MM.1S (cell line): Measurements from ENCODE around the gene HPCAL1.

ENCODE experiments used
- DNase-seq: peaks from one replicate; pipeline ENCODE4 v3.0.0-alpha.2; 2015
- H2AFZ ChIP-seq: fragments of 300-600 bp; sonication (generic); 2 replicates; pipeline ENCODE4 v1.6.0; 2016; ENCODE audit warnings: antibody characterized with exemption, low read length
- H3F3A ChIP-seq: fragments of 300-600 bp; sonication (generic); 2 replicates; pipeline ENCODE4 v1.6.1; 2016; ENCODE audit warnings: mild to moderate bottlenecking, antibody characterized with exemption, low read length, moderate library complexity, mixed read lengths; ENCODE audit not compliant: insufficient read depth
- H3K27ac ChIP-seq: fragments of 300-600 bp; sonication (generic); 2 replicates; pipeline ENCODE4 v1.5.1; 2016; ENCODE audit warnings: mild to moderate bottlenecking, low read length
- H3K27me3 ChIP-seq: fragments of 300-600 bp; sonication (generic); replicated peaks from 2 replicates; pipeline ENCODE4 v1.6.0; 2016; ENCODE audit warnings: low read length; ENCODE audit not compliant: insufficient read depth
- H3K36me3 ChIP-seq: fragments of 300-600 bp; sonication (generic); replicated peaks from 2 replicates; pipeline ENCODE4 v1.6.1; 2016; ENCODE audit warnings: mild to moderate bottlenecking, low read length, mixed read lengths; ENCODE audit not compliant: insufficient read depth
- H3K4me1 ChIP-seq: fragments of 300-600 bp; sonication (generic); 2 replicates; pipeline ENCODE4 v1.6.1; 2016; ENCODE audit warnings: low read length, mixed read lengths
- H3K4me2 ChIP-seq: fragments of 300-600 bp; sonication (generic); 2 replicates; pipeline ENCODE4 v1.6.0; 2016; ENCODE audit warnings: low read depth, low read length
- H3K4me3 ChIP-seq: fragments of 300-600 bp; sonication (generic); 2 replicates; pipeline ENCODE4 v1.5.1; 2016; ENCODE audit warnings: low read length, mixed read lengths
- H3K79me2 ChIP-seq: fragments of 300-600 bp; sonication (generic); 2 replicates; pipeline ENCODE4 v1.6.1; 2016; ENCODE audit warnings: mixed run types, low read length, mixed read lengths
- H3K9ac ChIP-seq: fragments of 300-600 bp; sonication (generic); 2 replicates; pipeline ENCODE4 v1.6.1; 2016; ENCODE audit warnings: low read length, mixed read lengths
- H3K9me2 ChIP-seq: fragments of 300-600 bp; sonication (generic); replicated peaks from 2 replicates; pipeline ENCODE4 v1.6.1; 2016; ENCODE audit warnings: mild to moderate bottlenecking, low read length, mixed read lengths; ENCODE audit not compliant: insufficient read depth
- H3K9me3 ChIP-seq: fragments of 300-600 bp; sonication (generic); replicated peaks from 2 replicates; pipeline ENCODE4 v1.6.1; 2016; ENCODE audit warnings: mild to moderate bottlenecking, low read length, mixed read lengths; ENCODE audit not compliant: insufficient read depth
- H4K20me1 ChIP-seq: fragments of 300-600 bp; sonication (generic); 2 replicates; pipeline ENCODE4 v1.6.1; 2016; ENCODE audit warnings: mild to moderate bottlenecking, low read length, moderate library complexity, mixed read lengths; ENCODE audit not compliant: insufficient read depth
- CTCF ChIP-seq: fragments of 300-600 bp; sonication (generic); IDR thresholded peaks from 2 replicates; pipeline ENCODE4 v1.5.1; 2016; ENCODE audit warnings: antibody characterized with exemption, low read length, mixed read lengths
- EZH2 ChIP-seq: fragments of 300-600 bp; sonication (generic); optimal IDR thresholded peaks from 2 replicates; pipeline ENCODE3; 2017; ENCODE audit warnings: low read depth, mild to moderate bottlenecking, antibody characterized with exemption, low read length, mixed read lengths
- EZH2phosphoT487 ChIP-seq: fragments of 300-600 bp; sonication (generic); IDR thresholded peaks from 2 replicates; pipeline ENCODE4 v1.6.1; 2018; ENCODE audit warnings: antibody characterized with exemption, low read length

HPCAL1 gene

GRCh38 chr2:10434886-10435819 is 132.4 kb downstream of the HPCAL1 start:
- Histone ChIP-seq H3K4me2 (peak overlapping the region; percentile 45; the same call in 1 of the 2 replicates), H3K27ac (no peak overlapping the region), H2AFZ (0 out of 2 replicates have a peak overlapping the region, but pooled peaks have one; percentile 42), H3K9ac (peak overlapping the region; percentile 35; the same call in 1 of the 2 replicates), H3K4me3 (no peak overlapping the region), H3F3A (peaks cover 29% of the 10 kb centered on the region), H3K27me3 (no peaks in the 10 kb centered on the region), H4K20me1 (peaks cover 7% of the 10 kb centered on the region), H3K4me1 (no peaks in the 10 kb centered on the region), H3K9me3 (no peaks in the 10 kb centered on the region), H3K9me2 (no peaks in the 10 kb centered on the region), H3K36me3 (peaks cover 6% of the 10 kb centered on the region), H3K79me2 (no peaks in the 10 kb centered on the region)
- TF ChIP-seq EZH2 (no peak), CTCF (peak; percentile 96)
- DNase-seq, result peak; percentile 74

- Histone ChIP-seq H3K4me2 (no peak overlapping the region), H3K9me3 (no peaks in the 10 kb centered on the region), H3K79me2 (no peaks in the 10 kb centered on the region), H3K27ac (no peak overlapping the region), H3K36me3 (peaks cover 13% of the 10 kb centered on the region), H3F3A (peaks cover 35% of the 10 kb centered on the region), H3K4me3 (no peak overlapping the region), H3K4me1 (no peaks in the 10 kb centered on the region), H2AFZ (no peak overlapping the region), H4K20me1 (peaks cover 9% of the 10 kb centered on the region), H3K9ac (no peak overlapping the region), H3K27me3 (no peaks in the 10 kb centered on the region), H3K9me2 (no peaks in the 10 kb centered on the region)
- DNase-seq, result no peak
- TF ChIP-seq EZH2, result no peak
Measured at GRCh38 chr2:10435820-10436204, 133.1 kb downstream of the HPCAL1 start.

GRCh38 chr2:10436583-10437110 is 133.9 kb downstream of the HPCAL1 start:
- H2AFZ ChIP-seq, result no peak overlapping the region
- peaks cover 9% of the 10 kb centered on the region for H4K20me1 ChIP-seq
- no peak overlapping the region for H3K4me2 ChIP-seq
- H3K27me3 ChIP-seq, result no peaks in the 10 kb centered on the region
- H3K4me3 ChIP-seq, result no peak overlapping the region
- no peak for DNase-seq
- peaks cover 43% of the 10 kb centered on the region for H3F3A ChIP-seq
- H3K79me2 ChIP-seq, result peaks cover 4% of the 10 kb centered on the region
- H3K27ac ChIP-seq, result no peak overlapping the region
- no peaks in the 10 kb centered on the region for H3K9me2 ChIP-seq
- H3K9me3 ChIP-seq, result no peaks in the 10 kb centered on the region
- H3K4me1 ChIP-seq, result no peaks in the 10 kb centered on the region
- no peak for TF ChIP-seq EZH2phosphoT487
- no peak for TF ChIP-seq CTCF
- no peak for TF ChIP-seq EZH2
- peaks cover 21% of the 10 kb centered on the region for H3K36me3 ChIP-seq
- no peak overlapping the region for H3K9ac ChIP-seq
